NCI-H446 (cell line): ENCODE measurements around the gene GSTM5.
"Not testable (repeated sequence)": the region's sequence is repeated elsewhere in the genome, so short reads cannot be mapped to it uniquely, and the experiment has no call there.

ENCODE experiments used
- DNase-seq, 2 experiments: peaks; one replicate each; lab custom pipeline; 2025; lab: John Stamatoyannopoulos, UW

Gene GSTM5

GRCh38 chr1:109697066-109697465 is 15.0 kb upstream of the GSTM5 start:
- DNase-seq = no peak

GRCh38 chr1:109697861-109698260 is 14.2 kb upstream of the GSTM5 start:
- DNase-seq = not testable (repeated sequence)

GRCh38 chr1:109702940-109703339 is 9.1 kb upstream of the GSTM5 start:
- DNase-seq = not testable (repeated sequence)

- no peak for DNase-seq
These were observed 7.9 kb upstream of the GSTM5 start for GRCh38 chr1:109704173-109704572.

GRCh38 chr1:109705411-109705810 is 6.6 kb upstream of the GSTM5 start:
- no peak for DNase-seq

GRCh38 chr1:109708949-109709348 is 3.1 kb upstream of the GSTM5 start:
- DNase-seq = not testable (repeated sequence)

GRCh38 chr1:109709822-109710221 is 2.2 kb upstream of the GSTM5 start:
- DNase-seq = not testable (repeated sequence)

- DNase-seq = no peak
These were observed 342 bp downstream of the GSTM5 start for GRCh38 chr1:109712321-109712864.

GRCh38 chr1:109713636-109714035 is 1.6 kb downstream of the GSTM5 start:
- no peak for DNase-seq

GRCh38 chr1:109714661-109715372 is 2.8 kb downstream of the GSTM5 start:
- no peak for DNase-seq

GRCh38 chr1:109716121-109716520 is 4.1 kb downstream of the GSTM5 start:
- no peak for DNase-seq

GRCh38 chr1:109716570-109717090 is 4.6 kb downstream of the GSTM5 start:
- no peak for DNase-seq

GRCh38 chr1:109717729-109718128 is 5.7 kb downstream of the GSTM5 start:
- DNase-seq = no peak

- DNase-seq = no peak
These were observed 6.4 kb downstream of the GSTM5 start for GRCh38 chr1:109718495-109718894.

GRCh38 chr1:109719337-109719837 is 7.3 kb downstream of the GSTM5 start:
- no peak for DNase-seq

- DNase-seq = no peak
These were observed 9.0 kb downstream of the GSTM5 start for GRCh38 chr1:109721042-109721441.

- no peak for DNase-seq
These were observed 9.9 kb downstream of the GSTM5 start for GRCh38 chr1:109721971-109722370.

- DNase-seq = no peak
These were observed 11.0 kb downstream of the GSTM5 start for GRCh38 chr1:109722908-109723691.

- DNase-seq = no peak
These were observed 12.9 kb downstream of the GSTM5 start for GRCh38 chr1:109724933-109725332.

- DNase-seq = no peak
These were observed 13.5 kb downstream of the GSTM5 start for GRCh38 chr1:109725510-109725909.

GRCh38 chr1:109726007-109726406 is 14.0 kb downstream of the GSTM5 start:
- no peak for DNase-seq

GRCh38 chr1:109726728-109727373 is 14.8 kb downstream of the GSTM5 start:
- DNase-seq = no peak
